SK-N-SH treated with all-trans-retinoic acid at 6 μM for 48 hours (cell line): Measurements from ENCODE around the gene GPR55.

ENCODE experiments used
- BACH2 ChIP-seq: fragments of 250-450 bp; sonication (Bioruptor Pico); IDR thresholded peaks from 2 replicates; pipeline ENCODE4 v1.9.0; 2021; ENCODE audit warnings: mild to moderate bottlenecking, borderline replicate concordance
- GLIS3 ChIP-seq: fragments of 250-450 bp; sonication (Bioruptor Pico); IDR thresholded peaks from 2 replicates; pipeline ENCODE4 v1.5.0; 2020; ENCODE audit warnings: mild to moderate bottlenecking, moderate library complexity
- POU6F1 ChIP-seq: fragments of 250-450 bp; sonication (Bioruptor Pico); IDR thresholded peaks from 2 replicates; pipeline ENCODE4 v1.8.0; 2021; ENCODE audit warnings: low read depth, mild to moderate bottlenecking, moderate library complexity, borderline replicate concordance
- SNAI2 ChIP-seq: fragments of 250-450 bp; sonication (Bioruptor Pico); IDR thresholded peaks from 2 replicates; pipeline ENCODE4 v1.5.0; 2020; ENCODE audit warnings: mild to moderate bottlenecking, moderate library complexity
- ZFP3 ChIP-seq: fragments of 250-450 bp; sonication (Bioruptor Pico); IDR thresholded peaks from 2 replicates; pipeline ENCODE4 v1.5.0; 2020; ENCODE audit warnings: mild to moderate bottlenecking, moderate library complexity
- ZNF8 ChIP-seq: fragments of 450-650 bp; formaldehyde crosslinking; IDR thresholded peaks from 2 replicates; pipeline ENCODE4 v1.5.0; 2020; ENCODE audit warnings: mild to moderate bottlenecking, moderate library complexity
- TF ChIP-seq, protein P1 (sequence below): fragments of 250-450 bp; sonication (Bioruptor Pico); IDR thresholded peaks from 2 replicates; pipeline ENCODE4 v1.8.0; 2020; ENCODE audit warnings: mild to moderate bottlenecking, moderate library complexity, borderline replicate concordance

DNA sequence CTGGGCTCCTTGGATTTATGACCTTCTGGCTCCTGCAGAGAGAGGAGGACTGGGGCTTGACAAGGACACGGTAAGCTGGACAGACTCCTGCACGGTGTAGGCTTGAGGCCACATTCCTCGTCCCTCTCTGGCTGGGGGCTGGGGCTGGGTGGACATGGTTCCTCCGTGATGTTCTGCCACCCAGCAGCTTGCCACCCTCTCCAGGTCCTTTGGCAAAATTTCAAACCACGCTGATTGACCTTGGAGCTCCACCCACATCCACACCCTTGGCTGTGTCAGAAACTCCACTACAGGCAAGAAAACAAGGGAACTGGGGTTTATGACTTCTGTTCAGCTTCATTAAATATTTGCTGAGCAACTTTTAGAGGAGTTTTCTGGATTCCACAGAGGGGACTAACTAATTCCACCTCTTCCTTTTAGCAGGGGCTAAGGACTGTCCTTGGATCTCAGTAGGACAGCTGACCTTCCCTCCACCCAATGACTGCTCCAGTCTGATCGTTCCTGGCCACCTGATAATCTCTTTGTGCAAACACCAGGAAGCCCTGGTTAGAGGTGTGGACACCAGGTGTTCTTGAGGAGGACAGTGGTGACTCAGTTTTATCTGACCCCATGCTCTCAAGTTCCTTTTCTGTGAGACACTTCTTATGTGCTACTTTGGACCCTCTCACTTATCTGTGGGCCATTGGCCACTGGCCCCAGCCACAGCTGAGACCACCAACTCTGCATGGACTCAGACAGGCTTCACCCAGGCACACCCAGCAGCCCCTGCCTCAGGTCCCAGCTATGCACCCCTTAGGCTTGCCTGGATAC is 29.3 kb downstream of the GPR55 start:
- TF ChIP-seq ZFP3 (no peak), BACH2 (CRISPR knock-in tag) (no peak), GLIS3 (CRISPR knock-in tag) (no peak), SNAI2 (no peak), ZNF8 (no peak), POU6F1 (CRISPR knock-in tag) (no peak)
- TF ChIP-seq, protein P1, sequence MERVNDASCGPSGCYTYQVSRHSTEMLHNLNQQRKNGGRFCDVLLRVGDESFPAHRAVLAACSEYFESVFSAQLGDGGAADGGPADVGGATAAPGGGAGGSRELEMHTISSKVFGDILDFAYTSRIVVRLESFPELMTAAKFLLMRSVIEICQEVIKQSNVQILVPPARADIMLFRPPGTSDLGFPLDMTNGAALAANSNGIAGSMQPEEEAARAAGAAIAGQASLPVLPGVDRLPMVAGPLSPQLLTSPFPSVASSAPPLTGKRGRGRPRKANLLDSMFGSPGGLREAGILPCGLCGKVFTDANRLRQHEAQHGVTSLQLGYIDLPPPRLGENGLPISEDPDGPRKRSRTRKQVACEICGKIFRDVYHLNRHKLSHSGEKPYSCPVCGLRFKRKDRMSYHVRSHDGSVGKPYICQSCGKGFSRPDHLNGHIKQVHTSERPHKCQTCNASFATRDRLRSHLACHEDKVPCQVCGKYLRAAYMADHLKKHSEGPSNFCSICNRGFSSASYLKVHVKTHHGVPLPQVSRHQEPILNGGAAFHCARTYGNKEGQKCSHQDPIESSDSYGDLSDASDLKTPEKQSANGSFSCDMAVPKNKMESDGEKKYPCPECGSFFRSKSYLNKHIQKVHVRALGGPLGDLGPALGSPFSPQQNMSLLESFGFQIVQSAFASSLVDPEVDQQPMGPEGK (CRISPR knock-in tag): no peak
